CD4-positive, alpha-beta T cell treated with Interferon gamma for 1 hour (primary cell): ENCODE data around the gene TSPEAR.
A peak's percentile ranks its signal among the peaks of the same experiment; 100 is the strongest.
"Not testable (repeated sequence)": the region's sequence is repeated elsewhere in the genome, so short reads cannot be mapped to it uniquely, and the experiment has no call there.

ENCODE experiments used
- DNase-seq: peaks from one replicate; pipeline ENCODE4 v3.0.0-alpha.2; 2020

The TSPEAR gene

DNA sequence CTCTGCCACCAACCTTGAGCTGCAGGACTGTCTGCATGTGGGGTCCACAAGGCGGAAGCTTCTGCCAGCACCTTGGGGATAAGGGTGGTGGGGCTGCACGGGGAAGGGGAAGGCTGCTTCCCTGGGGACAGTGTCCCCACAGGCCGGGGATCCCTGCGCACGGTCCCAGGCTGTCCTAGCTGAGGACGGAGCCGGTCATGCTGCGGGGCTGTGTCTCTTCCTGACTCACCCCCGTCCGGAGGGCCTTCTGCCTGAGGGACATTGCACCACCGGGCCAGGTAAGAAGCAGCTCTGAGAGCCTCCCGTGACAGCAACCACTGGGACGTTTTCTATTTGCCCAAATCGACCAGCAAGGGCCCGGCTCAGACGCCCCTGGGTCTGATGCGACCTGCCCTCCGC is 201.3 kb downstream of the TSPEAR start:
- DNase-seq: no peak

DNA sequence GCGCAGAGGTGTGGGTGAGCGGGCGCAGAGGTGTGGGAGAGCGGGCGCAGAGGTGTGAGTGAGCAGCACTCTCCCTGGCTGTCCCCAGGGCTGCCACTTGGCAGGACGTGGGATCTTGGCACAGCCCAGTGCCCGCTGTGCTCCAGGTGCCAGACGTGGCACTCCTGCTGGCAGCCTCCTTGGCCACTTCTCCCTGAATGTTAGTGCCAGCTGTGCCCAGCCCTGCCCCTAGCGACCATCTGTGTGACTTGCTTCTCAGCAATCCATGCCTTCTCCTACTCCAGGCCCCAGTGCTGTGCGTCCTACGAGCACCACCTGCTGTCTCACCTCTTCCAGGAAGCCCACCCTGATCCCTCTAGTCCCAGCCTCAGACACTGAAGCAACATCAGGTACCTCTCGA is 201.8 kb downstream of the TSPEAR start:
- DNase-seq: no peak

- no peak for DNase-seq
Measured at GRCh38 chr21:44508711-44509445, 202.5 kb downstream of the TSPEAR start.

- DNase-seq: no peak
Measured at GRCh38 chr21:44508426-44508710, 203.0 kb downstream of the TSPEAR start.

DNA sequence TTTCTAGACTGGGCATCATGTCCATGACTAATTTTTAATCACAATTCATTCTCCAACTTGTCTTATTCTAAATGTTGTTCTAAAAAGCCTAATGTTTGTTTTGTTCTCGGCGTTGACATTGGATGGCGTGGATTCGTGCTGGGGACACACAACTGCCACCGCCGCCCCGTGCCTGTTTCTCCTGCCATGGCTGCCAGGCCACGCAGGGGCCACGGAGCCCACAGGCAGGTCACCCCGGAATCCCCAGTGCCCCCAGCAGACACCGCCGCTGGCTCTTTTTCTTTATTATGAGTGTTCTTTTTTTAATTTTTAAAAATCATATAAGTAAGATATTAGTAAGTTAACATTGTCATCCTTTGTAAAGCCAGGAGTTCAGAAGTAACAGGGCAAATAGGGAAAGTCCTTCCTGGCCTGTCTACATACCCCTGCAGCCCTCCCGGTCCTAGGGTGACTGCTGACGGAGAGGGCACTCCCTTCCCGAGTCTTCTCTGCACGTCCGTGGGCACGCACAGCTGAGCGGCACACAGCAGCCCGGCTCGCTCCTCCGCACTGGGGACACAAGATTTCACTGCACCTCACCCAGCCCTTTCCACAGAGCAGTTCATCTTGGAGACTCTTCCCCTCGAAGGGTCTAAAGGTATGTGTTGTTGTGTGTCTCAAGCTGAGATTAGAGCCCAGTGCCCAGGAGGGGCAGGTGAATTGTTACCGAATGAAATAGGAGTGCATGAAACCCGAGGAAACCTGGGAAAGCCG is 203.5 kb downstream of the TSPEAR start:
- no peak for DNase-seq

DNA sequence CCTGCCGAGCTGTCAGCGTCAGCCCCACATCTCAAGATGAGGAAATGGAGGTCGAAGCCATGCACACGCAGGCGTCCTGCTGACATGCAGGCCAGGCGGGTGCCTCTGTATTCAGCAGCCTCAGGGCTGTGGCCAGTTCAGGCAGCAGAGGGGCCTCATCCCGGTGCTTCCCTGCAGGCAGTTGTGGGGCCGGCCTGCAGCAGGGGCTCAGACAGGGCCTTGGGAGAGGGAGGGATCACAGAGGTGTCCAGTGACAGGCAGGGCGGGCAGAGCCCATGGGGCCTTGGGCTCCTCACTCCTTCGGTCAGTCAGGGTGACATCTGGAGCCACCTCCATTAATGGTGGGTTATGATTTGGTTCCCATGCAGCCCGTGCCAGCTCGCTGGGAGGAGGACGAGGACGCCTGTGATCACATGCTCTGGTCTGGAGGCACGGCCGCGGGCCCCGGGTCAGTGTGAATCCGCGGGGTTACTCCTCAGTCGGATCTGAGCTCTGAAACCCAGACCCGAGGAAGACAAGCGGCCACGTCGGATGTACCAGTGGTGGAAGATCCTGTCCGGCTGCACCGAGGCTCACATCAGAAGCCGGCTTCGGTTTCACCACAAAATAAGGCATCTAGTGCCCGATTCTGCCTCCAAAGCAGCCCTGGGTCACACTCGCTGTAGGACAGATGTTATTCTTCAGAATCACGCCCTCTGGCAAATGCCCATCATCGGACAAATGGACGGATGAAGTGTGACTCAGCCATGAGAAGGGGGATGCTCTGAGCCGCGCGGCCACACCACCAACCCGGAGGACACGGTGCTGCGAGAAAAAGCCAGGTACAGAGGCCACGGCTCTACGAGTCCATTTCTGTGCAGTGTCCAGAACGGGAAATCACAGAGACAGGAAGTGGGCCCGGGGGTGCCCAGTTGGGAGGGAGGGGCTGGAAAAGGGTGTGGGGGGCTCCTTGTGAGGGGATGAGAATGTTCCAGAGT is 204.8 kb downstream of the TSPEAR start:
- DNase-seq: no peak

GRCh38 chr21:44505673-44506278 is 205.6 kb downstream of the TSPEAR start:
- DNase-seq: no peak

DNA sequence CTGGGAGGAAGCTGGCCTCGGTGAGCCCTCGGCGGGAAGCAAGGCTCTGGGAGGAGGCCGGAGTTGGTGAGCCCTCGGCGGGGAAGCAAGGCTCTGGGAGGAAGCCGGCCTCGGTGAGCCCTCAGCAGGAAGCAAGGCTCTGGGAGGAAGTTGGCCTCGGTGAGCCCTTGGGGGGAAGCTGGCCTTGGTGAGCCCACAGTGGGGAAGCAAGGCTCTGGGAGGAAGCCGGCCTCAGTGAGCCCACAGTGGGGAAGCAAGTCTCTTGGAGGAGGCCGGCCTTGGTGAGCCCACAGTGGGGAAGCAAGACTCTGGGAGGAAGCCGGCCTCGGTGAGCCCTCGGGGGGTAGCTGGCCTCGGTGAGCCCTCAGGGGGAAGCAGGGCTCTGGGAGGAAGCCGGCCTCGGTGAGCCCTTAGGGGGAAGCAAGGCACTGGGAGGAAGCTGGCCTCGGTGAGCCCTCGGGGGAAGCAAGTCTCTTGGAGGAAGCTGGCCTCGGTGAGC is 207.4 kb downstream of the TSPEAR start:
- DNase-seq: peak; percentile 18

- not testable (repeated sequence) for DNase-seq
Measured at GRCh38 chr21:44503006-44503889, 208.1 kb downstream of the TSPEAR start.

GRCh38 chr21:44502171-44502958 is 209.0 kb downstream of the TSPEAR start:
- no peak for DNase-seq

DNA sequence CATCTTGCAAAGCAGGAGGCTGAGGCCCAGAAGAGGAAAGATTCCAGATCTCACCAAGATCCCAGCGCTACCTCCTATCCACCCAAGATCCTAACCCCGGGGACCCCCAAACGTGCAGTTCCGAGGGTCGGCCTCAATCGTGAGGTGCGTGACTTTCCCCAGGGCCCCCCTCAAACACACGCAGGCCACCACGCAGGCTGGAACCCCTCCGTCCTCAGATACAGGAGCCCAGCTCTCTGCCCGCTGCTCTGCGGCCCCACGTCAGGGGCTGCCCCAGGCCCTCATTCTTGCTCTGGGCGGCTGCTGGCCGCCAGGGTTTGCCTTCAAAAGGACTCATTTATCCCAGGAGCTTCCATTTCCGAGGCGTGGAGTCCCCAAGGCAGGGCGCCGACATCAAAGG is 211.3 kb downstream of the TSPEAR start:
- DNase-seq: no peak

DNA sequence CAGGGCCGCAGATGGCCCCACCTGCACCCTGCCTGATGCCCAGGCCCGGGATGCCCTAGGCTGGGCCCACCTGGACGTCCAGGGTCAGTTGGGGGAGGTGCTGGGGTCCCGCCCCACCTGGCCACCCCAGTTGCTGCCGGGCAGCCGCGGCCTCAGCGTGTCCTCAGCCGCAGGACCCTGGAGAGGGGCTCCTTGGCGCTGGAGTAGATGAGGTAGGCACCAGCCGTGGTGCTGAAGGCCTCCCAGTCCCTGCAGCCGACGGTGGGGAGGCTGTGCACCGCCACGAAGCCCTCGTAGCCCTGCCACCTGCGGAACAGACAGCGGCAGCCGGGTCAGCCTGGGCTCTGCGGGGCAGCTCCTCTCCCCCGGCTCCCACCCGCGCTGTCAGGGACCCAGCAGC is 211.7 kb downstream of the TSPEAR start:
- no peak for DNase-seq

DNA sequence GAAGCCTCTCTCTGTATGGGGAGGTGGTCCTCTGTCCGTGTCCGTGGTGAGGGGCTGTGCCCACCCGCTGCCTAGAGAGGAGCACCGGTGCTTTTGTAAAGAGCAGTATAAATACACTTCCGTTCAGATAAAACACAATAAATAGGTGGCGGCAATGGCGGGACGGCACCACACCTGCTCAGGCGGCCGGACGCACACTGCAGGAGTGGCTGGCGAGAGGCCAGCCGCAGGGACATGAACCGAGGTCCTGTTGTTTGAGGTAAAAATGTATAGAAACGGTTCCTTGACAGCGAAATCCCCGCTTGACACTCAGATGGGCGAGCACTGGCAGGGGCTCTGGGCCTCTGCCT is 212.2 kb downstream of the TSPEAR start:
- DNase-seq: no peak

- DNase-seq: no peak
Measured at GRCh38 chr21:44498280-44499210, 212.8 kb downstream of the TSPEAR start.

GRCh38 chr21:44497703-44498126 is 213.7 kb downstream of the TSPEAR start:
- no peak for DNase-seq

DNA sequence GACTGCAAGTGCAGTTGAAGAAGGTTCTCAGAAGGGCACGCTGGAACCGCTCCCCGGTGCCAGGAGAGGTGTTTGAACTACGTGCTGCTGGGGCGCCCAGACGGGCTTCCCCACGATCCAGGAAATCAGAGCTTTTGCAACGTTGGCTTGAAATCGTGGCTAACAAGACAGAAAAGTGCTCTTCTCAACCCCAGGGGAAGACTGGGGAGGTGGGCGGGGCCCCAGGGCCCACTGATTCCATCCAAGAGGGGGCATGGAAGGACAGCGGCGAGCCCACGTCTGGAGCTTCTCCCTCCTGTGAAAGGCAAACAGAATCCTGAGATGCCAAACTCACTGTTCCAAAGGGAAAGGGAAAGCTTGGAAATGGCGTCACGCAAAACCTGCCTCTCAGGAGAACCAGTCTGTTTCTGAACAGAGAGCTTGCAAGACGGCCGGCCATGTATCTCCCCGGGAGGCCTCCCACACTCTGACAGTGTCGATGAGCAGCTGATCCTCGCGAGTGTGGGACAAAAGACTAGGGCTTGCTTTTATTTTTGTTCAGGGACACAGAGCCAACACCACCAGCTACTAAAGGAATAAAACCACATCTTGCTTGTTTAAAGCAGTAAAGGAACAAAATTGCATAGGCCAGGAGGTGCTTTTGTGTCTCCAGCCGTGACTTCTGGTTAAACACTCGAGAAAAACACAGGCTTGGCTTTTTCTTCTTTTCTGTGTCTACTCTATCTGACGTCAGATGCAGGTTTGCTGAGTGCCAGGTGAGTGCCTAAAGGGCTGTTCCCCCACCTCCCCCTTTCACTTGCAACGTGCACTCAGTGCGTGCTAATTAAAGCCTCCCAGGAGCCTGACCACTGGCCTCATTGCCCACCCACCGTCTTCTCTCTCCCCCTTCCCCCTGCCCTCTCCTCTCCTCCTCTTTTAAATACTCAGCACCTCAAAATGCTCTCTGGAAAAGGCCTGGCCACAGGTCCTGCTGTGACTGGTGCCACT is 214.5 kb downstream of the TSPEAR start:
- DNase-seq: no peak

DNA sequence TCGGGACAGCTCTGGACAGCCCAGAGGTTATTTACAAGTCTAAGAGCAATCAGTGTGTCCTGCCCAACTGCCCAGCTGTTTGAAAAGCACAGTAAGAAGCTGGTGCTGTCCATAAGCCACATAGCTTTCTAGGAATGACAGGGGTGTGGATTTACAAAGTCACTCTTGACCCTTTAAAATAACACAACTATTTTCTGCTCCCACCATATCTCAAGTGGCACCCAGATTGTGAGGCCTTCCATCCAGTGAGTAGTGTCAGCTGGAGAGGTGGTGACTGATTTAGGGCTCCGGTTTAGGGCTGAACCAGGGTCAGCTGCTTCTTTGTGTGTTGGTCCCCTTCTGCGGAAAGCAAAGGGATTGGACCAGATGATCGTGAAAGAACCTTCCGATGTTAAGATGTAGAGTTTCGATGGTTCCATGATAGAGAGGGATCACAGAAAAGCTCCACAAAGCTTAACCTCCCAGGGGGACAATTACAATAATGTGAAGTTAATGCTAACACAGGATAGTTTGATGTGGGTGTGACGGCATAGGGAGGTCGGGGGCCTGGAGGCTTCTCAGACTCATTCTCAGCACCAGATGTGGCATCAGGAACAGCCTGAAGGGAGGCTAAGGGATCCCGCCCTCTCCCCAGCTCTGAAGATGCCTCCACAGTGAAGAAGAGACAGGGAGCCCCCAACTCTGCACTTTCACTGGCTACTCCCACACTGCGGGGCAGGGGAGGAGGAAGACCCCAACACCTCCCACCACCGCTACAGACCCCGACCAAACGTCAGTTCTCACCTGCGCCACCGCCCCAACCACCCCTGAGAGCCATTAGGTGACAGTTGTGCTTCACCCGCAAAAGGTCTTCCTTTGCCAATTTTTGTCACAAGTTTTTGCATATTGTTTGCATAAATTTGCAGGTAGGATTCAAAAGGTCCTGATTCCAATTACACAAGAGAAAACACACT is 215.5 kb downstream of the TSPEAR start:
- no peak for DNase-seq
